GM21576 (cell line): ENCODE data around the gene TTN.
A peak's percentile ranks its signal among the peaks of the same experiment; 100 is the strongest.
"Not testable (repeated sequence)": the region's sequence is repeated elsewhere in the genome, so short reads cannot be mapped to it uniquely, and the experiment has no call there.

Experiments
- ATAC-seq: cut with Tn5 transposase; IDR thresholded peaks from one replicate; pipeline ENCODE4 v1.9.1; 2021; ENCODE audit warnings: mild to moderate bottlenecking, moderate library complexity; ENCODE audit not compliant: unreplicated experiment

TTN gene

GRCh38 chr2:178676046-178676445 is 131.2 kb downstream of the TTN start:
- ATAC-seq = no peak

- ATAC-seq = no peak
These were observed 133.1 kb downstream of the TTN start for GRCh38 chr2:178674122-178674521.

- ATAC-seq = no peak
These were observed 140.8 kb downstream of the TTN start for GRCh38 chr2:178666458-178666857.

- ATAC-seq = not testable (repeated sequence)
These were observed 148.7 kb downstream of the TTN start for GRCh38 chr2:178658480-178658879.

- no peak for ATAC-seq
These were observed 156.7 kb downstream of the TTN start for GRCh38 chr2:178650554-178650953.

GRCh38 chr2:178644919-178645318 is 162.3 kb downstream of the TTN start:
- ATAC-seq = no peak

GRCh38 chr2:178641498-178641897 is 165.7 kb downstream of the TTN start:
- ATAC-seq = no peak

- ATAC-seq = no peak
These were observed 171.3 kb downstream of the TTN start for GRCh38 chr2:178635897-178636296.

GRCh38 chr2:178632729-178633128 is 174.5 kb downstream of the TTN start:
- peak; percentile 69 for ATAC-seq

- no peak for ATAC-seq
These were observed 176.6 kb downstream of the TTN start for GRCh38 chr2:178630581-178630980.

GRCh38 chr2:178629463-178629862 is 177.8 kb downstream of the TTN start:
- ATAC-seq = no peak

GRCh38 chr2:178628605-178629004 is 178.6 kb downstream of the TTN start:
- ATAC-seq = no peak

- ATAC-seq = no peak
These were observed 179.8 kb downstream of the TTN start for GRCh38 chr2:178627401-178627800.

GRCh38 chr2:178615969-178616368 is 191.3 kb downstream of the TTN start:
- ATAC-seq = no peak

- ATAC-seq = no peak
These were observed 204.3 kb downstream of the TTN start for GRCh38 chr2:178602901-178603300.

GRCh38 chr2:178592655-178593054 is 214.6 kb downstream of the TTN start:
- no peak for ATAC-seq

- no peak for ATAC-seq
These were observed 217.9 kb downstream of the TTN start for GRCh38 chr2:178589335-178589734.

- ATAC-seq = no peak
These were observed 222.6 kb downstream of the TTN start for GRCh38 chr2:178584666-178585065.

GRCh38 chr2:178579006-178579405 is 228.2 kb downstream of the TTN start:
- ATAC-seq = no peak

GRCh38 chr2:178574789-178575188 is 232.4 kb downstream of the TTN start:
- ATAC-seq = no peak

- ATAC-seq = no peak
These were observed 239.0 kb downstream of the TTN start for GRCh38 chr2:178568227-178568626.

GRCh38 chr2:178553047-178553446 is 254.2 kb downstream of the TTN start:
- ATAC-seq = no peak

GRCh38 chr2:178550352-178550751 is 256.9 kb downstream of the TTN start:
- no peak for ATAC-seq

- no peak for ATAC-seq
These were observed 264.7 kb downstream of the TTN start for GRCh38 chr2:178542569-178542968.
